Measurements from ENCODE around the gene ITGB4.

Gene ITGB4

GRCh38 chr17:75721463-75722011 is 278 bp downstream of the ITGB4 start:
- TF ChIP-seq CTCF (IDR thresholded peaks at IDR 0.05; ENCODE audit: low read depth, low read length): no peak
- in situ Hi-C loops (cut with HindIII; ENCODE audit: low sequenced_read_pairs): no loop called here
- DNase-seq (ENCODE audit: low read depth, low spot score): no peak
- H3K4me3 ChIP-seq (ENCODE audit: low read depth, low read length): peak overlapping the region; percentile 30

GRCh38 chr17:75722076-75722475 is 817 bp downstream of the ITGB4 start:
- no peak for DNase-seq (ENCODE audit: low read depth, low spot score)
- in situ Hi-C loops (cut with HindIII; ENCODE audit: low sequenced_read_pairs): no loop called here
- peak overlapping the region; percentile 30 for H3K4me3 ChIP-seq (ENCODE audit: low read depth, low read length)
- no peak for TF ChIP-seq CTCF (IDR thresholded peaks at IDR 0.05; ENCODE audit: low read depth, low read length)

- no peak for TF ChIP-seq CTCF (IDR thresholded peaks at IDR 0.05; ENCODE audit: low read depth, low read length)
- no peak for DNase-seq (ENCODE audit: low read depth, low spot score)
- in situ Hi-C loops (cut with HindIII; ENCODE audit: low sequenced_read_pairs): no loop called here
- H3K4me3 ChIP-seq (ENCODE audit: low read depth, low read length): peak overlapping the region; percentile 30
Observed at GRCh38 chr17:75722542-75723095, 1.4 kb downstream of the ITGB4 start.

GRCh38 chr17:75723171-75723930 is 2.1 kb downstream of the ITGB4 start:
- in situ Hi-C loops (cut with HindIII; ENCODE audit: low sequenced_read_pairs): no loop called here
- no peak overlapping the region for H3K4me3 ChIP-seq (ENCODE audit: low read depth, low read length)
- DNase-seq (ENCODE audit: low read depth, low spot score): no peak
- TF ChIP-seq CTCF (IDR thresholded peaks at IDR 0.05; ENCODE audit: low read depth, low read length): no peak

GRCh38 chr17:75724016-75725003 is 3.1 kb downstream of the ITGB4 start:
- H3K4me3 ChIP-seq (ENCODE audit: low read depth, low read length): no peak overlapping the region
- TF ChIP-seq CTCF (IDR thresholded peaks at IDR 0.05; ENCODE audit: low read depth, low read length): no peak
- in situ Hi-C loops (cut with HindIII; ENCODE audit: low sequenced_read_pairs): no loop called here
- no peak for DNase-seq (ENCODE audit: low read depth, low spot score)

- no peak for TF ChIP-seq CTCF (IDR thresholded peaks at IDR 0.05; ENCODE audit: low read depth, low read length)
- no peak overlapping the region for H3K4me3 ChIP-seq (ENCODE audit: low read depth, low read length)
- in situ Hi-C loops (cut with HindIII; ENCODE audit: low sequenced_read_pairs): no loop called here
- DNase-seq (ENCODE audit: low read depth, low spot score): no peak
Observed at GRCh38 chr17:75725504-75725903, 4.2 kb downstream of the ITGB4 start.
